CD4-positive, alpha-beta memory T cell (primary cell): ENCODE data around the gene RNF223. TPM values are rescaled to one million over a fixed set of nuclear protein-coding genes. Genes with fewer than 3 reads are reported as not detected.

ENCODE experiments used
- CTCF ChIA-PET: fragments of 350-600 bp; sonication (Branson Sonifier 250); formaldehyde crosslinking; loops from one replicate; lab custom pipeline; 2021; ENCODE audit warnings: inconsistent platforms; ENCODE audit not compliant: partially characterized antibody; lab: Charles Lee
- POLR2A ChIA-PET: fragments of 350-600 bp; sonication (Branson Sonifier 250); formaldehyde crosslinking; loops from one replicate; lab custom pipeline; 2021; ENCODE audit not compliant: partially characterized antibody; lab: Charles Lee
- DNase-seq, 5 donors: peaks; one replicate each; pipeline versions ENCODE4 v3.0.0 to v3.0.0-alpha.2; 2020 to 2022; ENCODE audit warnings: mixed read lengths in 1 of 5
- H3K27ac ChIP-seq: one replicate; pipeline ENCODE4 v1.7.0; 2013; ENCODE audit warnings: low read depth, low read length
- H3K27me3 ChIP-seq: 2 replicates; pipeline ENCODE4 v1.7.0; 2013; ENCODE audit warnings: mild to moderate bottlenecking, low read length, moderate library complexity; ENCODE audit not compliant: insufficient read depth
- H3K36me3 ChIP-seq: 2 replicates; pipeline ENCODE4 v1.7.0; 2013; ENCODE audit warnings: mild to moderate bottlenecking, low read length, moderate library complexity; ENCODE audit not compliant: insufficient read depth
- H3K4me1 ChIP-seq: 2 replicates; pipeline ENCODE4 v1.7.0; 2013; ENCODE audit warnings: mild to moderate bottlenecking, low read length, moderate library complexity; ENCODE audit not compliant: insufficient read depth
- H3K4me3 ChIP-seq, 2 donors: one replicate each; pipeline ENCODE4 v1.7.0; 2013; ENCODE audit warnings: low read length in 2 of 2, mild to moderate bottlenecking in 1 of 2
- H3K9me3 ChIP-seq, 2 donors: one replicate each; pipeline ENCODE4 v1.7.0; 2013; ENCODE audit warnings: low read length in 2 of 2, control low read depth in 1 of 2; ENCODE audit not compliant: control insufficient read depth in 1 of 2
- H3K27ac Mint-ChIP-seq, 7 donors: one replicate each; pipeline ENCODE4 v1.8.0; 2020 to 2021; ENCODE audit warnings: mixed read lengths in 7 of 7, mild to moderate bottlenecking in 6 of 7, inconsistent platforms in 3 of 7, moderate library complexity in 3 of 7
- H3K27me3 Mint-ChIP-seq, 2 donors: one replicate each; pipeline ENCODE4 v1.8.0; 2020 to 2021; ENCODE audit warnings: mixed read lengths in 2 of 2
- H3K36me3 Mint-ChIP-seq, 2 donors: one replicate each; pipeline ENCODE4 v1.8.0; 2020 to 2021; ENCODE audit warnings: mixed read lengths in 2 of 2, inconsistent platforms in 1 of 2, mild to moderate bottlenecking in 1 of 2
- H3K4me1 Mint-ChIP-seq, 4 donors: one replicate each; pipeline ENCODE4 v1.8.0; 2020 to 2021; ENCODE audit warnings: mixed read lengths in 4 of 4, mild to moderate bottlenecking in 1 of 4
- H3K4me3 Mint-ChIP-seq, 8 donors: one replicate each; pipeline ENCODE4 v1.8.0; 2020 to 2021; ENCODE audit warnings: mixed read lengths in 8 of 8, mild to moderate bottlenecking in 7 of 8, moderate library complexity in 6 of 8, inconsistent platforms in 3 of 8
- H3K9me3 Mint-ChIP-seq, 8 donors: one replicate each; pipeline ENCODE4 v1.8.0; 2020 to 2021; ENCODE audit warnings: mixed read lengths in 8 of 8, mild to moderate bottlenecking in 5 of 8, inconsistent platforms in 3 of 8, moderate library complexity in 1 of 8
- intact Hi-C: fragments of 100-400 bp; cut with micrococcal nuclease; formaldehyde crosslinking; loops from one replicate; pipeline ENCODE4 v1.15.1; 2023
- polyA plus RNA-seq, 2 donors: library from polyadenylated mRNA; unstranded; fragments of 300-500 nt; fragmentation: Illumina TruSeq; gene quantifications; one replicate each; pipeline ENCODE4 v1.2.3, GENCODE V29; 2021
- total RNA-seq, 2 experiments: library from RNA; stranded (reverse); gene quantifications; one replicate each; pipeline ENCODE4 v1.2.3, GENCODE V29; 2021

Gene RNF223
- total and polyA plus RNA-seq, 4 experiments from 2014 or later: not detected

- intact Hi-C loops: no loop called here
- no peaks in the 10 kb centered on the region for H3K27me3 Mint-ChIP-seq
- POLR2A ChIA-PET: no interaction called here
Observed at GRCh38 chr1:1091344-1092148, 17.4 kb upstream of the RNF223 start.

DNA sequence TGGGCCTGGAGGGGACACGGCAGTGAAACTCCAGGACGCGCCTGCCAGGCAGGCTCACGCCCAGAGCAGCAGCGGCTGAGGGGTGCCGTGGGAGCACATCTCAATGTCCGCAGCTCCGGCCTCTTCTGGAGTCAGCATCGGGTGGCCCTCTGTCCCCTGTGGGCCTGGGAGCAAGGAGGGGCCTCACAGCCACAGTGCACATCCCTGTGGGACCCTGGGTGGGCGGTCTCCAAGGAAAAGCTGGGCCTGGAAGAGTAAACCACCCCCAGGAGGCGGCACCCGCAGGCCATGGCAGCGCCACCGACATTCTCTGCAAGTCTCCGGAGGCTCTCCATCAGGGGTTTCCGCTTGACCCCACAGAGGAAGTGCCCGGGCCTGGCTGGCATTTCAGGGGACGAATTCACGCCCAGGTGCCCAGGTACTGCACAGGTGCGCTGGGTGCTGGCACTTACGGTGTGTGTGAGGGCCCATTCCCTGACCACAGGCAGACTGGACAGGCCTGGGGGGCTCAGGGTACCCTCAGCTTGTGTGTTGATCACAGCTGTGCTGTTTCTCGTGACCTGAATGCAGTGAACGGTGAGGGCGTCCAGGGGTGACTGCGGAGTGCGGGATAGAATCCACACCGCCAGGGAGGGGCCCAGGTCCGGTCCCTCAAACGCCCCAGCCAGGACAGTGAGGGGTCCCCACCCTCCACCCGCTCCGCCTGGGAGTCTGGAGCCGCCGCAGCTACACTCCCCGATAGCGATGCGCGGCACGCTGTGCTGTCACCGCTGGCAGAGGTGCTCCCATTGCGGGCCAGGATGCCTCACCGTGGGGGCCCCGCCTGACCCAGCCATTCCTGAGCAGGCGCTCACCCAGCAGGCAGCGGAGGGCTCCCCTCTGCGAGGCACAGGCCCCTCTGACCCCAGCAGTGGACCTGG, 16.6 kb upstream of the RNF223 start:
- Mint-ChIP-seq H3K36me3 (no peaks in the 10 kb centered on the region), H3K27ac (no peak overlapping the region), H3K4me3 (no peak overlapping the region), H3K27me3 (no peaks in the 10 kb centered on the region), H3K4me1 (no peaks in the 10 kb centered on the region), H3K9me3 (no peaks in the 10 kb centered on the region)
- Histone ChIP-seq H3K27ac (no peak overlapping the region), H3K27me3 (no peaks in the 10 kb centered on the region), H3K4me3 (no peak overlapping the region), H3K4me1 (no peaks in the 10 kb centered on the region), H3K9me3 (no peaks in the 10 kb centered on the region), H3K36me3 (no peaks in the 10 kb centered on the region)
- no peak for DNase-seq
- ChIA-PET POLR2A (no interaction called here), CTCF (no interaction called here)
- intact Hi-C loops: no loop called here

More at GRCh38 chr1:1091344-1092148, 17.4 kb upstream of the RNF223 start:
- DNase-seq: no peak
- no peaks in the 10 kb centered on the region for H3K36me3 ChIP-seq
- no peaks in the 10 kb centered on the region for H3K36me3 Mint-ChIP-seq
- CTCF ChIA-PET: no interaction called here
- no peaks in the 10 kb centered on the region for H3K9me3 ChIP-seq
- H3K4me1 Mint-ChIP-seq: no peaks in the 10 kb centered on the region
- no peaks in the 10 kb centered on the region for H3K4me1 ChIP-seq
- H3K27ac Mint-ChIP-seq: no peak overlapping the region
- no peak overlapping the region for H3K4me3 ChIP-seq
- H3K4me3 Mint-ChIP-seq: no peak overlapping the region
- no peaks in the 10 kb centered on the region for H3K9me3 Mint-ChIP-seq
- H3K27me3 ChIP-seq: no peaks in the 10 kb centered on the region
- H3K27ac ChIP-seq: no peak overlapping the region

DNA sequence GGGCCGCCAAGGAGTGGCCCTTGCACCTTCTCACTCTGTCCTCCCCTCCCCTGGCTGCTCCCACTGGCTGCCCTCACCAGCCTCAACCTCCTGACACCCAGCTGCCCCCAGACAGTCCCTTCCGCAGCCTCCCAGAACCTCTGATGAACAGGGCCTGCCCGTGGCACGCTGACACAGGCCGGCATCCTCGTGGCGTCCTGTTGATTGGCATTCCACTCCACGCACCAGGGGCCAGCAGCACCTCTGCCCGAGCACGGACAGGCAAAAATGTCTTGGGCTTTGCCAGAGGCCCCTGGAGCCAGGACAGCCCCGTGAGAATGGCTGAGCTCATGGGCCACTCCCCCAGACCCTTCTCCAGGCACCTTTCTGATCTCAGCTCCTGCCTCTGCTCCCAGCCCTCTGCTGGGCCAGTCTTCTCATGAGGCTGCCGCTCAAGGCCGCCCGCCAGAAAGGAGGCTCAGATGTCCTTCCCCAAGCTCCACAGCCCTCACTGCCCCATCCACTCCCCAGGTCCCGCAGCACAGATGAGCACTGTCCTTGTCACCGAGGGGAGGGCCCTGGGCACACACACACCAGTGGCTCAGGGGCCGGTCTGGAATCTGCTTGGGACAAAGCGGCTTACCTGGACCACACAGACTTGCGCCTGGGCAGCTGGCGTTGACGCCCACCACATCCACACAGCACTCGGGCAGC, 15.8 kb upstream of the RNF223 start:
- DNase-seq: no peak
- Mint-ChIP-seq H3K9me3 (no peaks in the 10 kb centered on the region), H3K36me3 (no peaks in the 10 kb centered on the region), H3K4me1 (no peaks in the 10 kb centered on the region), H3K27ac (no peak overlapping the region), H3K4me3 (no peak overlapping the region), H3K27me3 (no peaks in the 10 kb centered on the region)
- Histone ChIP-seq H3K9me3 (no peaks in the 10 kb centered on the region), H3K4me3 (no peak overlapping the region), H3K27me3 (no peaks in the 10 kb centered on the region), H3K4me1 (no peaks in the 10 kb centered on the region), H3K27ac (no peak overlapping the region), H3K36me3 (no peaks in the 10 kb centered on the region)
- CTCF ChIA-PET: no interaction called here
- intact Hi-C loops: no loop called here
- POLR2A ChIA-PET: no interaction called here

GRCh38 chr1:1088801-1089680, 14.9 kb upstream of the RNF223 start:
- CTCF ChIA-PET: no interaction called here

GRCh38 chr1:1088029-1088800, 14.1 kb upstream of the RNF223 start:
- no peak for DNase-seq
- POLR2A ChIA-PET: no interaction called here
- Mint-ChIP-seq H3K9me3 (no peaks in the 10 kb centered on the region), H3K4me1 (no peaks in the 10 kb centered on the region), H3K36me3 (peaks cover 0 to under 1% of the 10 kb centered on the region in 2 donors), H3K27ac (no peak overlapping the region), H3K4me3 (no peak overlapping the region), H3K27me3 (no peaks in the 10 kb centered on the region)
- no peaks in the 10 kb centered on the region for H3K9me3 ChIP-seq
- CTCF ChIA-PET: no interaction called here
- H3K4me3 ChIP-seq: no peak overlapping the region
- H3K27me3 ChIP-seq: no peaks in the 10 kb centered on the region
- no peaks in the 10 kb centered on the region for H3K36me3 ChIP-seq
- H3K27ac ChIP-seq: no peak overlapping the region
- intact Hi-C loops: no loop called here
- H3K4me1 ChIP-seq: no peaks in the 10 kb centered on the region

More at GRCh38 chr1:1088801-1089680, 14.9 kb upstream of the RNF223 start:
- H3K27me3 ChIP-seq: no peaks in the 10 kb centered on the region
- H3K36me3 ChIP-seq: no peaks in the 10 kb centered on the region
- no peak overlapping the region for H3K4me3 ChIP-seq
- Mint-ChIP-seq H3K27ac (no peak overlapping the region), H3K4me3 (no peak overlapping the region), H3K9me3 (no peaks in the 10 kb centered on the region), H3K4me1 (no peaks in the 10 kb centered on the region), H3K36me3 (no peaks in the 10 kb centered on the region), H3K27me3 (no peaks in the 10 kb centered on the region)
- POLR2A ChIA-PET: no interaction called here
- H3K4me1 ChIP-seq: no peaks in the 10 kb centered on the region
- H3K27ac ChIP-seq: no peak overlapping the region
- no peak for DNase-seq
- no peaks in the 10 kb centered on the region for H3K9me3 ChIP-seq
- intact Hi-C loops: no loop called here

DNA sequence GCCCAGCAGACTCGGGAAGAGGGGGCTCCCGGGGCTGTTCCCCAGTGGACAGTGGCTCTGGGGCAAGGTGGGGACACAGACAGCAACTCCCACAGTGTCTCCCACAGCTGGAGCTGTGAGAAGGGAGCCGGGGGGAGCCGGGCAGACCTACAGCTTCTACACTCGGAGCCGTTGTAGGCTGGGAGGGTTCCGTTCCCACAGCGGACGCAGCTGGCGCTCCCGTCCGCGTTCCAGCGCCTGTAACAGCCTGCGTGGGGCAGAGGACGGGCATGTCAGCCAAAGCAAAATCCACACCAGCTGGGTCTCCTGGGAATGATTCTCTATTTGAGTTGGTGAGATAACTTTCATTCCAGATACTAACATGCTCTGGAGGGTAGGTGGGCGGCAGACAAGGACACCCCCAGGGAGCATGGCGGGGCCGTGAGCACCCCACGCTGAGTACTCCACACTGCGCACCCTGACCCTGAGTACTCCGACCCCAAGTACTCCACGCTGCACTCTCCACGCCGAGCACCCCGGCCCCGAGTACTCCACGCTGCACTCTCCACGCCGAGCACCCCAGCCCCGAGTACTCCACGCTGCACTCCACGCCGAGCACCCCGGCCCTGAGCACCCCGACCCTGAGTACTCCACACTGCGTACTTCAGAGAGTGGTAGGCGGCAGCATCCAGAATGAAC, 13.4 kb upstream of the RNF223 start:
- Histone ChIP-seq H3K4me1 (no peaks in the 10 kb centered on the region), H3K9me3 (no peaks in the 10 kb centered on the region), H3K27me3 (no peaks in the 10 kb centered on the region), H3K27ac (no peak overlapping the region), H3K4me3 (no peak overlapping the region), H3K36me3 (no peaks in the 10 kb centered on the region)
- no peak for DNase-seq
- no peaks in the 10 kb centered on the region for H3K27me3 Mint-ChIP-seq
- intact Hi-C loops: no loop called here
- POLR2A ChIA-PET: no interaction called here
- H3K4me1 Mint-ChIP-seq: no peaks in the 10 kb centered on the region
- no peak overlapping the region for H3K27ac Mint-ChIP-seq
- H3K4me3 Mint-ChIP-seq: no peak overlapping the region
- peaks cover 0 to 3% of the 10 kb centered on the region in 2 donors for H3K36me3 Mint-ChIP-seq
- H3K9me3 Mint-ChIP-seq: no peaks in the 10 kb centered on the region
- CTCF ChIA-PET: no interaction called here
